ENCODE results near the gene ANO2.

GRCh38 chr12:5921027-5921909 lies 23.8 kb downstream of the ANO2 start:
- TF ChIP-seq CTCF (IDR thresholded peaks at IDR 0.05; ENCODE audit: poor library complexity, severe bottlenecking) (no peak), EZH2 (IDR thresholded peaks at IDR 0.05; ENCODE audit: borderline replicate concordance, insufficient read depth, low read length, poor library complexity, severe bottlenecking) (no peak), POLR2AphosphoS5 (IDR thresholded peaks at IDR 0.05) (no peak), REST (IDR thresholded peaks at IDR 0.05; ENCODE audit: borderline replicate concordance) (no peak), RAD21 (conservative IDR thresholded peaks at IDR 0.05) (no peak)

All from neural cell (in vitro differentiated cells).